Pancreas (tissue), 10 donors: ENCODE measurements around the gene PSEN1. TPM values are rescaled to one million over a fixed set of nuclear protein-coding genes. Genes with fewer than 3 reads are reported as not detected.

ENCODE experiments used
- ATAC-seq, 4 donors: fragments of 200-7000 bp; cut with Tn5 transposase; one replicate each; pipeline versions ENCODE4 v1.8.0 to v1.9.1; 2020; ENCODE audit warnings: mild to moderate bottlenecking in 4 of 4, moderate library complexity in 4 of 4
- DNase-seq, 6 donors: peaks; one replicate each; pipeline ENCODE4 v3.0.0-alpha.2; 2020
- FAIRE-seq: peaks from 2 replicates; lab custom pipeline; 2012; peaks lifted over from hg19 to GRCh38; lab: Jason Lieb, UNC
- H3K27ac ChIP-seq, 4 donors: fragments of 200-600 bp; sonication (generic); 1 replicate in 3 of 4; 2 replicates in 1 of 4; pipeline versions ENCODE4 v1.5.0 to v1.8.0; 2020
- H3K27me3 ChIP-seq, 4 donors: fragments of 200-600 bp; one replicate each; pipeline ENCODE4 v1.8.0; 2021
- H3K36me3 ChIP-seq, 3 donors: fragments of 200-600 bp; sonication (generic) in 1 of 3; one replicate each; pipeline versions ENCODE4 v1.5.0 to v1.8.0; 2020 to 2021
- H3K4me1 ChIP-seq, 3 donors: fragments of 200-600 bp; one replicate each; pipeline ENCODE4 v1.8.0; 2021
- H3K4me3 ChIP-seq, 4 donors: fragments of 200-600 bp; sonication (generic) in 2 of 4; one replicate each; pipeline versions ENCODE4 v1.5.0 to v1.8.0; 2020 to 2021
- H3K9me3 ChIP-seq, 4 donors: fragments of 200-600 bp; one replicate each; pipeline ENCODE4 v1.8.0; 2021
- CTCF ChIP-seq, 4 donors: fragments of 200-600 bp; sonication (generic) in 3 of 4; IDR thresholded peaks; one replicate each; pipeline versions ENCODE4 v1.5.0 to v1.8.0; 2021; ENCODE audit warnings: antibody characterized with exemption in 4 of 4
- WGBS, 2 donors: extraction: QIAGEN DNeasy Blood & Tissue Kit; methylation state at CpG; one replicate each; pipeline ENCODE4 v1.1.7; 2013; 5-methylcytosine and 5-hydroxymethylcytosine counted together
- intact Hi-C, 3 donors: fragments of 100-400 bp; cut with DNase I; formaldehyde crosslinking; loops; one replicate each; pipeline versions ENCODE4 v1.11.1 to v1.14.2; 2022
- polyA plus RNA-seq, 2 donors: library from polyadenylated mRNA; stranded (reverse); fragments of 200-250 nt; gene quantifications; one replicate each; pipeline ENCODE4 v1.2.3, GENCODE V29; 2013
- total RNA-seq, 6 donors: library from RNA; stranded (reverse); fragmentation: NEBNext Ultra II Directional in 4 of 6; extraction: Animal tissue kit (Norgen Biotek cat#: 25700) in 4 of 6; gene quantifications; one replicate each; pipeline versions ENCODE4 v1.2.1 to v1.2.4, GENCODE V29; 2021 to 2023
- donor health status: healthy with polysubstance abuse.
- donor health status: DM: no; HTN: no; CAD: no; lungs with moderate emphysema.
- donor health status: DM: no; HTN: no; CAD: no.
- donor health status: control.
- donor health status: control.
- donor health status: Bipolar disorder and iron deficiency.
- donor health status: DM: yes; HTN: yes; CAD: no.
- donor health status: DM: no; HTN: no; CAD: no.
- donor health status: DM: no; HTN: no; CAD: no.
- donor health status: DM: yes; HTN: yes; CAD: no.

Gene PSEN1
- total and polyA plus RNA-seq, 8 donors: 9.2 to 32.9 (median 18.4) TPM

- DNase-seq (no peak), ATAC-seq (no peak), FAIRE-seq (no peak)
- Histone ChIP-seq H3K36me3 (no peaks in the 10 kb centered on the region), H3K4me3 (no peak overlapping the region), H3K27ac (no peak overlapping the region), H3K27me3 (no peaks in the 10 kb centered on the region), H3K9me3 (no peaks in the 10 kb centered on the region), H3K4me1 (peaks cover 0 to 14% (median 0%) of the 10 kb centered on the region in 3 donors)
- WGBS, 2 donors: 90 to 93% methylated on average over 1 of the region's 1 CpG
- TF ChIP-seq CTCF (IDR thresholded peaks at IDR 0.05): no peak
- intact Hi-C loops: no loop called here
Measured at GRCh38 chr14:73140811-73141323, 4.6 kb downstream of the PSEN1 start.

- ATAC-seq: no peak
- Histone ChIP-seq H3K27ac (no peak overlapping the region), H3K36me3 (no peaks in the 10 kb centered on the region), H3K4me3 (no peak overlapping the region), H3K27me3 (no peaks in the 10 kb centered on the region), H3K4me1 (peaks cover 0 to 13% (median 0%) of the 10 kb centered on the region in 3 donors), H3K9me3 (no peaks in the 10 kb centered on the region)
- TF ChIP-seq CTCF (IDR thresholded peaks at IDR 0.05): no peak
- intact Hi-C loops: no loop called here
- 81 to 83% methylated on average over 2 of the region's 2 CpGs for WGBS, 2 donors
- no peak for FAIRE-seq
- no peak for DNase-seq
Measured at GRCh38 chr14:73142216-73142615, 5.9 kb downstream of the PSEN1 start.

- DNase-seq (no peak), FAIRE-seq (no peak), ATAC-seq (peak in 1 of 4 donors; percentile 24)
- TF ChIP-seq CTCF (IDR thresholded peaks at IDR 0.05): no peak
- 69 to 71% methylated on average over 5 of the region's 5 CpGs for WGBS, 2 donors
- Histone ChIP-seq H3K36me3 (no peaks in the 10 kb centered on the region), H3K27ac (no peak overlapping the region), H3K4me1 (peaks cover 0 to 6% (median 0%) of the 10 kb centered on the region in 3 donors), H3K9me3 (no peaks in the 10 kb centered on the region), H3K27me3 (no peaks in the 10 kb centered on the region), H3K4me3 (no peak overlapping the region)
- intact Hi-C loops: no loop called here
Measured at GRCh38 chr14:73143003-73143402, 6.7 kb downstream of the PSEN1 start.

- Histone ChIP-seq H3K27ac (no peak overlapping the region), H3K27me3 (no peaks in the 10 kb centered on the region), H3K4me3 (no peak overlapping the region), H3K4me1 (peaks cover 0 to 6% (median 0%) of the 10 kb centered on the region in 3 donors), H3K9me3 (no peaks in the 10 kb centered on the region), H3K36me3 (peaks cover 0 to 6% (median 0%) of the 10 kb centered on the region in 3 donors)
- TF ChIP-seq CTCF (IDR thresholded peaks at IDR 0.05): no peak
- ATAC-seq (no peak), DNase-seq (no peak), FAIRE-seq (no peak)
- intact Hi-C loops: no loop called here
- 88 to 90% methylated on average over 3 of the region's 3 CpGs for WGBS, 2 donors
Measured at GRCh38 chr14:73143617-73144016, 7.3 kb downstream of the PSEN1 start.

DNA sequence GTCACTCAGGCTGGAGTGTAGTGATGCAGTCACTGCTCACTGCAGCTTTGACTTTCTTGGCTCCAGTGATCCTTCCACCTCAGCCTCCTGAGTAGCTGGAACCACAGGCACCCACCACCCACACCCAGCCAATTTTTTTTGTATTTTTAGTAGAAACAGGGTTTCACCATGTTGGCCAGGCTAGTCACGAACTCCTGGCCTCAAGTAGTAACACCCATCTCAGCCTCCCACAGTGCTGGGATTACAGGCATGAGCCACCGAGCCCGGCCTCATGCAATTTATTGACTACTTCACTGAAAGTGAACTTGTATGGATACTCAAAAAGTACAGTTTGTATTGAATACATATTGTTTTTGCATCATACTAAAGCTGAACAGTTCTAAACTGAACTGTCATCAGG lies 9.1 kb downstream of the PSEN1 start:
- Histone ChIP-seq H3K27me3 (no peaks in the 10 kb centered on the region), H3K4me1 (peaks cover 0 to 3% (median 0%) of the 10 kb centered on the region in 3 donors), H3K4me3 (no peak overlapping the region), H3K36me3 (peaks cover 0 to 12% (median 0%) of the 10 kb centered on the region in 3 donors), H3K27ac (no peak overlapping the region), H3K9me3 (no peaks in the 10 kb centered on the region)
- TF ChIP-seq CTCF (IDR thresholded peaks at IDR 0.05): no peak
- FAIRE-seq (no peak), ATAC-seq (no peak), DNase-seq (no peak)
- intact Hi-C loops: no loop called here
- 96 to 98% methylated on average over 3 of the region's 3 CpGs for WGBS, 2 donors
